Measurements from ENCODE around the gene MAFG.

MAFG gene

DNA sequence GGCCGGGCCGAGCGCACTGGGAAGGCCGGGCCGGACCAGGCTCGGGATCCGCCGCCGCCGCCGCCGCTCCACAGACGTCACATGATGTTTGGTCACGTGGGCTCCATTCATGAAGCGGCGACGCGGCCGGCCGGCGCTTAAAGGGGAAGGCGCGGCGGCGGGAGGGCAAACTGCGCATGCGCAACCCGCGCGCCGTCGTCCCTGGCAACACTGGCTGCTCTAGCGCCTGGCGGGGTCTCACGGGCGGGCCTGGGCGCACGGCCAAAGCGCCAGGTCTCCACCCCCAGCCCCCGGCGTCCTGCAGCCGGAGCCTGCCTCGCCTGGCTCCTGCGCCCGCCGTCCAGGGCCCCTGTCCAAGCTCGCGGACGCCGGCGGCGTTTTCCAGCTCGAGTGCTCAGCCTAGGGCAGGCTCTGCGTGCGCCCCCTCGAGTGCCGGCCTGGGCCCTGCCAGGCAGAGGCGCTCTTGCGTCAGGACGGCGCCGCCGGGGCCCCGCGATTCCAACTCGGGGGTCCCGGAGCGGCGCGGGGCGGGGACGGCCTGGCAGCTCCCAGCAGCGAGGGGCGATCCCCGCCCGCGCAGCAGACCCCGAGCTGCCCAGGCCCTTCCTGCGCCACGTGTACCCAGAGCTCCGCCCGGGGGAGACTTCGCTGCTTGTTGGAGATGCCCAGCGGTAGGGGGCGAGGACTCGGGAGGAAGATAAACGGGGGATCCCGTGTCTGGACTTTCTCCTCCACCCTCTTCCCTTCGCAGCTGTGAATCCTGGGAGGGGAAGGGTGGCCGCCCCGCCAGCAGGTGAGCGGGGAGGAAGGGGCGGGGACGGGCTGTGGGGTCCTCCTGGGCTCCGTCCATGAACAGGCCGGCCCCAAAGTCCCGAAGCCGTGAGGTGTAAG lies at the start of gene MAFG:
TSS of gene MAFG (minus strand) at position 83 of the 891 bp plus-strand sequence. CDS start 4,550 bp downstream, outside the sequence.
- peak; percentile 72 to 83 (median 79) for DNase-seq

DNA sequence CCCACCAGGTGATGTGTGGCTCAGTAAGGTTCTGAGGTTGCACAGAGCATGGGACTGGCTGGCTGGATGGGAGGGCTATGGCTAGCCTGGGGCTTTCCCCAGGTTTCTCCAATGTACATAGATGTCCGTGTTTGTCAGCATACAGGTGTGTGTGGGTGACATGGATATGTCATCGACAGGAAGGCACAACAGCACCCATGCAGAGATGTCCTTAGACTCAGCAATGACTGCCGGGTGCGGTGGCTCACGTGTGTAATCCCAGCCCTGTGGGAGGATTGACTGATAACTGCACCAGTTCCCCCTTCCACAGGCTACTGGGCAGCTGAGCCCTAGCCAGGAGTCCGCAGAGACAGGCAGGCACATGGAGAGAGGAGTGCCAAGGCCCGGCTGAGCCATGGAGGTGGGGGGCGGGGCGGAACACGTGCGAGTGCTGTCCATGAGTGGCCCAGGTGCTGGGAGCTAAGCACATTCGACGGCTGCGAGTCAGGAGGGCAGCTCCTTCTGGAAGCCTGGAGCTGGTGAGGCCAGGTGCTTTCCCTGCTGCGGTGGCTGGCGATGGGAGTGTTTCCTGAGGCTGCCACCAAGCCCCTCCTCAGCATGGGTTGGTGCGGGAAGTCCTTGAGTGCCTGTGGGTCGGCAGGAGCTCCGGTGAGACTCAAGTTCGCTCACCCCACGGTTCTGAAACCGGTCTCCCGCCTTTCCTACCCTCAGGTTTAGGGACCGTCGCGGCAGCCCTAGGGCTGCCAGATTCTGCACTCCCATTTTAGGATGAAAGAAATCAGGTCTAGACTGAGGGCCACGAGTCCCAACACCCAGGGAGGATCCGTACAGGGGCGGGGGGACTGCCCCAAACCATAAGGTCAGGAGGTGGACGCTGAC lies 49.0 kb upstream of the MAFG start:
- DNase-seq = peak in 1 of 4 experiments; percentile 33

DNA sequence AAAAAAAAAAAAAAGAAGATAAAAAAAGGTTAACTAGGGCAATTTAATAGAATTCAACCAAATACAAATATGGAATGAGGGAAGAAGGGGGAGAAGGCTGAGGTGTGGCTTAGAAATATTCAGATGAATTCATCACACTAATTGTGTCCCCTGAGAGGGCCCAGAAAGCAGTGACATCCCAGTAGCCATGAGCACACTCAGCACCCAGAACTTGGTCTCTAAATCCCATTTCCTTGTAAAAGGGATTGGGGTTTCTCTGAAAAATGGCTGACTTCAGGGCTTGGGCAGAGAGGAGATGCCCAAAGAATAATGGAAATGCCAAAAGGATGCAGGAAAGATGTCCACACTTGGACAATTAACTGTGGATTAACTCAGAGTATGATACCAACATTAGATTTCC lies 45.9 kb upstream of the MAFG start:
- no peak for DNase-seq

DNA sequence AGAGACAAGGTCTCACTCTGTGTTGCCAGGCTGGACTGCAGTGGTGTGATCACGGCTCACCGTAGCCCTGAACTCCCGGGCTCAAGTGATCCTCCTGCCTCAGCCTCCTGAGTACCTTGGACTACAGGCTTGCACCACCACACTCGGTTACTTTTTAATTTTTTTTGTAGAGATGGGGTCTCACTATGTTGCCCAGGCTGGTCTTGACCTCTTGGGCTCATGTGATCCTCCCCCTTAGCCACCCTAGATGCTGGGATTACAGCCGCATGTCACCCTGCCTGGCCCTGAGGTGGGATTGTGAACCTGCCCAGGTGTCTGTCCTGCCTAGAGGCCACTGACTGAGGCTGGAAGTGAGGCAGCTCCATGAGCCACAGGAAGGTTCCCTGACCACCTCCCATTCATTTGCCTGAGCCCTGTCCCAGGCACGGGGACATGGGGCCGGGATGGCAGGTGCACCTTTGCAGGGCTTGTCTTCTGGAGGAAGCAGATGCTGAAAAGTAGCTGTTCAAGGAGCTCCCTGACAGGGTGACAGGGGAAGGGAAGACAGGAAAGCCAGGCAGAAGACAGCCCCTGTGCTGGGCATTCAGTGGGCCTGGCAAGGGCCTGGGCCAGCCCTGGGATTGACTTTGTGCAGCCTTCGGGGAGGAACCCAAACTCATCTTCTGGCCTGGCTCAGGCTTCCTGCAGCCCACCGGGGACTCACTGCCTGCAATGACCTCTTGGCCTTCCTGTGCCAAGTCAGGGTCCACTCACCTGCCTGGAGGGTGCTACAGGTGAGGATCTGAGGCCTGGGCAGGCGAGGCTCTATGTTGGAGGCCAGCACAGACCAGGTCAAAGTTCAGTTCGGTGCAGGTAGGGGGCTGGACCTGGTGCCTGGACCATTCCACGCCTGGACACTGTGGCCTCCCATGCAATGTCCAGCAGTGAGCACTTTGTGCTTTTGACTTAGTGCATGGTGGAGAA lies 41.6 kb upstream of the MAFG start:
- no peak for DNase-seq

- DNase-seq = no peak
These were observed 40.8 kb upstream of the MAFG start for GRCh38 chr17:81968396-81968745.

- peak; percentile 55 to 85 (median 74) for DNase-seq
These were observed 40.2 kb upstream of the MAFG start for GRCh38 chr17:81967533-81968395.

- DNase-seq = no peak
These were observed 39.7 kb upstream of the MAFG start for GRCh38 chr17:81967244-81967532.

DNA sequence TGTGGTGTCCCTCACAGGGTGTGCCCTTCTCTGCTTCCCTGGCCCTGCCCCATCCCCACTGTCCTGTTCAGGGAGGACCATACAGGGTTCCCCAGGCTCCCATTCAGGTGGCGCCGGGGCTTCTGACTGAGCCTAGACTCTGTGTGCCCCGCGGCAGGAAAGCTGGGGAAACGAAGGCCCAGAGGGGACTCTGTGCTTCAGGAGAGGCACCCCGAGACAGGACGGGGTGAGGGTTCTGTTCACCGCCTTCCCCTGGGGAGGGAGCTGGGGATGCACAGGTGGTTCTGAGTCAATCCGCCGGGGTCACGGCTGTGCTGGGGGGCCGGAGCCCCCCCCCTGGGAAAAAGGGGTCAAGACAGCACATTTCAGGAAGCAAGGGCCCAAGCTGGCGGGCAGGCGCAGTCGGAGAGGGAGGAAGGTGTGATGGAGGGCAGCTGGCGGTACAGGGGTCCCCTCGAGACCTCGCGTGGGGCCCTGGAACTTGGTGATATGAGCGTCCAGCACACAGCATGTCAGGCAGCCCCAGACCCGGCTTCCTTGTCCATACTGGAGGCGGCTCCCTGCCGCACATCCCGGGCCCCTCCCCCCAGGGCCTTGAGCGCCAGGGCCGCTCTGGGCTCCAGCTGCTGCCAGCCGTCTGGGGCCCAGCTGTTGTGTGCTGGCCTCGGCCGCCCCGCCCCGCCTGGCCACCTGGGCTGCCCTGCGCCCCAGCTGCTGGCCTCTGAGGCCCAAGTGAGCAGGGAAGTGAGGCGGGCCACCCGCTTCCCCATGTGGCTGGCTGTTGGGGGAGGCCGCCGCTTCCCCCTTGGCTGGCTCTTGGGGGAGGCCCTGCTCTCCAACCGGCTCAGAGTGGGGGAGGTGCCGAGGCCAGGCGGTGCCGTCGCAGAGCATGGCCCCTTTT lies 39.1 kb upstream of the MAFG start:
- DNase-seq = no peak

GRCh38 chr17:81964081-81964849 lies 36.7 kb upstream of the MAFG start:
- no peak for DNase-seq

- no peak for DNase-seq
These were observed 35.2 kb upstream of the MAFG start for GRCh38 chr17:81962499-81963441.

DNA sequence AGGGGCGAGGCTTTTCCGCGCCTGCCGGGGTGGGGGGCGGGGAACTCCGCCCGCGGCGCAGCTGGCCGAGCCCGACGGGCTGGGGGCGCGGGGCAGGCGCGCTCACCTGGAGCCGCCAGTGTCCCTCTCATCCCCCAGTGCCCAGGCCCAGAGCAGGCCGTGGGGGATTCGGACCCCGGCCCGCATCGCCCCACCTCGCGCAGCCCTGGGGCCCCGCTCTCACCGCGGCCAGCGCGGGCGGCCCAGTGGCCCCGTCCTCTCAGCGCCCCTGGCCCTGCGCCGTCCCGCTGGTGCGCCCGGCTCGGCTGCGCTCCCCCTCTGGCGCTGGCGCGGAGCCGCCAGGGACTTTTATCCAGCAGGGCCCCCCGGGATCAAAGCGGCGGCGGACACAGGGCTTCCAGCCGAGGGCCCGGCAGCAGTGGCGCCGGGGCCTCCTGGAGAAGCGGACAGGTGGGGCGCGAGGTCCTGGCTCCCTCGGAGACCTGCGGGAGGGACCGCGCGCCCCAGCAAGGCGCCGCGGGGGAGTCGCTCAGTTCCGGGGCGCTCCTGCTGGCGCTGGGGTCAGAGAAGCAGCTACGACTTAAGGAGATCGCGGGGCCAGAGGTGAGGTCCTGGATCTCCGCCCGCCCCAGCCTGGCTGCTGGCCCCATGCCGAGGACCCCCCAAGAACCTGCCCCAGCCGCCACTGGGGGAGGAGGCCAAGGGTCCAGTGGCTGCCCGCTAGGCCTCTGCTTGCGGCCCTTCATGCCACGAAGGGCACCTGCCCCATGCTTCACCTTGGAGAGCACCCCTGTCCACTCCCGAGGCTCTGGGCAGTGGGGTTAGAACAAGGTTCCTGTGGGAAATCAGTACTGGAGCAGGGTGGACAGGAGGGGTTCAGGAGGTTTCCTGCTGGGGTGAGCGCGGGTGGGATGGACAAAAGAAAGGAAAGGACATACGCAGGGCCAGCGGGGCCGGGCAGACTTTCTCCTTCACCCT lies 34.3 kb upstream of the MAFG start:
- DNase-seq = no peak

GRCh38 chr17:81961087-81961511 lies 33.6 kb upstream of the MAFG start, which contains the start of gene NOTUM:
NOTUM (minus strand) TSS chr17:81961187; CDS start chr17:81960909, 278 bp downstream.
- no peak for DNase-seq

DNA sequence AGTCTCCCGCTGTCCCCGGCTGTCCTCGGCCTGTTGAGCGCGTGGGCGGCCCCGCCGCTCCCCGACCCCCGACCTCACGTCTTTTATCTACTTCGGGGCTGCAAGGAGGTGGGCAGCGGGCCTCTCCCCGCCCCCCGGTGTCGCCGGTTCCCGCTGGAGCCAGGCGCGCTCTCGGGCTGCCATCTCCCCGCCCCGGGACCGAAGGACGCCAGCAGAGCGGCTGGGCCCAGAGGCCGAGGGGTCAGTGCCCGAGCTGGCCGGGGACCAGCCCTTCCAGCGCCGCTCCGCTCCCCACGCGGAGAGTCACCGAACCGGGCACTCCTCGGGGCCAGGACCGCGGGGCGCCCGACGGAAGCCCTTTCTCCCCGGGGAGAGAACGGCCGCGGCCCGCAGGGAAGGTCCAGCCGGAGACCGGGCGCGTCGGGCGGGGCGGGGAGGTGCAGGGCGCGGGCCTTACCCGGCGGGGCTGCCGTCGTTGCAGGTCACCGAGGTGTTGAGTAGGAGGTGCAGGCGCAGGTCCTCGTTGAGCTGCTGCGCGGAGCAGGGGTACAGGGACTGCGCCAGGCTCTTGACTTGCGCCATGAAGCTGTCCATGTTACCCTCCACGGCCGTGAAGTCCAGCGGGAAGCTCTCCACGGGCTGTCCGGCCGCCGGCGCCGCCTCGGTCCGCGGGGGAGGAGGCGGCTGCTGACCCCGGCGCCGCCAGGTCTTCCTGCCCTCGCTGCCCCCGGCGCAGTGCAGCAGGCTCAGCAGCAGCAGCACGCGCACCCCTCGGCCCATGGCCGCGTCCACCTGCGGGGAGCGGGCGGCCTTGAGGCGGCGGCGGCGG lies 32.8 kb upstream of the MAFG start:
- DNase-seq = no peak

GRCh38 chr17:81959362-81960129 lies 32.0 kb upstream of the MAFG start:
- peak; percentile 60 to 84 (median 64) for DNase-seq

DNA sequence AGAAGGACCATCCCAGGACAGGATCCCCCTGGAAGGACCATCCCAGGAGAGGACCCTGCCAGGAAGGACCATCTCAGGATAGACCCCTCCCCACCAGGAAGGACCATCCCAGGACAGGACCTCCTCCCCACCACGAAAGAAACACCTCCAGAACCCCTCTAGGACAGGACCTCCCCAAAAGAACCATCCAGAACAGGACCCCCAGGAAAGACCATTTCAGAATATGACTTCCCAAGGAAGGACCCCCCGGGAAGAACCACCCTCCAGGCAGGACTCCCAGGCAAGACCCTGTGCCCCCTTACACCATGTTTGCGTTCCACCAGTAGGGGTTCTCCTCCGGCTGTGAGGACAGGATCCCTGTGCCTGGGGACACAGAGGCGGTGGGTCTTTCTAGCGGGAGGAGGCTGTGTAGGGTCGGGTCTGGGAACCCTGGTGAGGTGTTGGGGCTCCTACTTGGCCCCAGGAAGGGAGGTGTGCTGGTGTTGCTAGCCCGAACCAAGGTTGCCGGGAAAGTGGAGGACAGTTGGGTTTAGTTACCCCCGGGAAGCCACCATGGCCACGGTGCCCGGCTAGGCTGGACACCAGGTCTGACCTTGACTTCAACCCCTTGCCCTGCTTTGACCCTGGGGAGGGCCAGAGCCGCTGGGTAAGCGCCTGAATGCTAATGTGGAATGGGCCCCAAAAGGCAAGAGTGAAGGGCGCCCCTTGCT lies 31.3 kb upstream of the MAFG start:
- DNase-seq = no peak

Measured in activated naive CD4-positive, alpha-beta T cell (primary cell).